Measurements from ENCODE around the gene SCRN3.

- TF ChIP-seq CTCF (IDR thresholded peaks at IDR 0.05), result no peak
- no peak for TF ChIP-seq EZH2 (IDR thresholded peaks at IDR 0.05)
- TF ChIP-seq EZH2phosphoT487 (IDR thresholded peaks at IDR 0.05), result no peak
Observed at GRCh38 chr2:174442546-174443510, 47.3 kb downstream of the SCRN3 start.

Measured in neural progenitor cell (in vitro differentiated cells).